ENCODE data around the gene CPXM2.
"Not testable (repeated sequence)": the region's sequence is repeated elsewhere in the genome, so short reads cannot be mapped to it uniquely, and the experiment has no call there.

CPXM2 gene

GRCh38 chr10:123742751-123743440 is 148.7 kb downstream of the CPXM2 start:
- no peak for FAIRE-seq
- DNase-seq (ENCODE audit: insufficient read length, low spot score), result no peak
- TF ChIP-seq POLR2A (IDR thresholded peaks at IDR 0.05; ENCODE audit: low read depth, low read length) (no peak), TAF1 (IDR thresholded peaks at IDR 0.05; ENCODE audit: low read depth, low read length) (no peak), PAX5 (IDR thresholded peaks at IDR 0.05; ENCODE audit: insufficient read depth, low read length, severe bottlenecking) (no peak), POLR2AphosphoS5 (IDR thresholded peaks at IDR 0.05; ENCODE audit: low read depth, low read length) (no peak), POU2F2 (IDR thresholded peaks at IDR 0.05; ENCODE audit: low read depth, low read length) (no peak), SPI1 (IDR thresholded peaks at IDR 0.05; ENCODE audit: low read depth, low read length) (no peak)

GRCh38 chr10:123741711-123742110 is 149.9 kb downstream of the CPXM2 start:
- TF ChIP-seq SPI1 (IDR thresholded peaks at IDR 0.05; ENCODE audit: low read depth, low read length) (no peak), POLR2AphosphoS5 (IDR thresholded peaks at IDR 0.05; ENCODE audit: low read depth, low read length) (no peak), POU2F2 (IDR thresholded peaks at IDR 0.05; ENCODE audit: low read depth, low read length) (no peak), POLR2A (IDR thresholded peaks at IDR 0.05; ENCODE audit: low read depth, low read length) (no peak), TAF1 (IDR thresholded peaks at IDR 0.05; ENCODE audit: low read depth, low read length) (no peak), PAX5 (IDR thresholded peaks at IDR 0.05; ENCODE audit: insufficient read depth, low read length, severe bottlenecking) (no peak)
- no peak for DNase-seq (ENCODE audit: insufficient read length, low spot score)
- no peak for FAIRE-seq

GRCh38 chr10:123741146-123741545 is 150.5 kb downstream of the CPXM2 start:
- FAIRE-seq, result no peak
- no peak for DNase-seq (ENCODE audit: insufficient read length, low spot score)
- TF ChIP-seq SPI1 (IDR thresholded peaks at IDR 0.05; ENCODE audit: low read depth, low read length) (no peak), POLR2AphosphoS5 (IDR thresholded peaks at IDR 0.05; ENCODE audit: low read depth, low read length) (no peak), TAF1 (IDR thresholded peaks at IDR 0.05; ENCODE audit: low read depth, low read length) (no peak), PAX5 (IDR thresholded peaks at IDR 0.05; ENCODE audit: insufficient read depth, low read length, severe bottlenecking) (no peak), POLR2A (IDR thresholded peaks at IDR 0.05; ENCODE audit: low read depth, low read length) (no peak), POU2F2 (IDR thresholded peaks at IDR 0.05; ENCODE audit: low read depth, low read length) (no peak)

- not testable (repeated sequence) for FAIRE-seq; DNase-seq (ENCODE audit: insufficient read length, low spot score)
These were observed 154.7 kb downstream of the CPXM2 start for GRCh38 chr10:123736917-123737316.

GRCh38 chr10:123729523-123729922 is 162.1 kb downstream of the CPXM2 start:
- TF ChIP-seq PAX5 (IDR thresholded peaks at IDR 0.05; ENCODE audit: insufficient read depth, low read length, severe bottlenecking), result no peak
- TF ChIP-seq TAF1 (IDR thresholded peaks at IDR 0.05; ENCODE audit: low read depth, low read length), result no peak
- TF ChIP-seq POLR2A (IDR thresholded peaks at IDR 0.05; ENCODE audit: low read depth, low read length), result no peak
- no peak for TF ChIP-seq SPI1 (IDR thresholded peaks at IDR 0.05; ENCODE audit: low read depth, low read length)
- TF ChIP-seq POU2F2 (IDR thresholded peaks at IDR 0.05; ENCODE audit: low read depth, low read length), result no peak
- FAIRE-seq (no peak), DNase-seq (ENCODE audit: insufficient read length, low spot score) (no peak)

GRCh38 chr10:123726836-123727235 is 164.8 kb downstream of the CPXM2 start:
- FAIRE-seq, result no peak
- no peak for DNase-seq (ENCODE audit: insufficient read length, low spot score)
- TF ChIP-seq PAX5 (IDR thresholded peaks at IDR 0.05; ENCODE audit: insufficient read depth, low read length, severe bottlenecking) (no peak), POLR2A (IDR thresholded peaks at IDR 0.05; ENCODE audit: low read depth, low read length) (no peak), TAF1 (IDR thresholded peaks at IDR 0.05; ENCODE audit: low read depth, low read length) (no peak), POLR2AphosphoS5 (IDR thresholded peaks at IDR 0.05; ENCODE audit: low read depth, low read length) (no peak), POU2F2 (IDR thresholded peaks at IDR 0.05; ENCODE audit: low read depth, low read length) (no peak), SPI1 (IDR thresholded peaks at IDR 0.05; ENCODE audit: low read depth, low read length) (no peak)

- no peak for DNase-seq (ENCODE audit: insufficient read length, low spot score)
- no peak for FAIRE-seq
- TF ChIP-seq SPI1 (IDR thresholded peaks at IDR 0.05; ENCODE audit: low read depth, low read length) (no peak), POLR2AphosphoS5 (IDR thresholded peaks at IDR 0.05; ENCODE audit: low read depth, low read length) (no peak), TAF1 (IDR thresholded peaks at IDR 0.05; ENCODE audit: low read depth, low read length) (no peak)
These were observed 165.2 kb downstream of the CPXM2 start for GRCh38 chr10:123726381-123726780.

GRCh38 chr10:123724747-123725146 is 166.9 kb downstream of the CPXM2 start:
- FAIRE-seq, result no peak
- no peak for TF ChIP-seq POLR2AphosphoS5 (IDR thresholded peaks at IDR 0.05; ENCODE audit: low read depth, low read length)
- no peak for TF ChIP-seq SPI1 (IDR thresholded peaks at IDR 0.05; ENCODE audit: low read depth, low read length)
- TF ChIP-seq POLR2A (IDR thresholded peaks at IDR 0.05; ENCODE audit: low read depth, low read length), result no peak
- no peak for TF ChIP-seq TAF1 (IDR thresholded peaks at IDR 0.05; ENCODE audit: low read depth, low read length)
- TF ChIP-seq PAX5 (IDR thresholded peaks at IDR 0.05; ENCODE audit: insufficient read depth, low read length, severe bottlenecking), result no peak
- no peak for DNase-seq (ENCODE audit: insufficient read length, low spot score)

GRCh38 chr10:123722351-123722750 is 169.3 kb downstream of the CPXM2 start:
- TF ChIP-seq SPI1 (IDR thresholded peaks at IDR 0.05; ENCODE audit: low read depth, low read length) (no peak), POLR2AphosphoS5 (IDR thresholded peaks at IDR 0.05; ENCODE audit: low read depth, low read length) (no peak), POLR2A (IDR thresholded peaks at IDR 0.05; ENCODE audit: low read depth, low read length) (no peak), PAX5 (IDR thresholded peaks at IDR 0.05; ENCODE audit: insufficient read depth, low read length, severe bottlenecking) (no peak), POU2F2 (IDR thresholded peaks at IDR 0.05; ENCODE audit: low read depth, low read length) (no peak), TAF1 (IDR thresholded peaks at IDR 0.05; ENCODE audit: low read depth, low read length) (no peak)
- DNase-seq (ENCODE audit: insufficient read length, low spot score) (no peak), FAIRE-seq (no peak)

- TF ChIP-seq PAX5 (IDR thresholded peaks at IDR 0.05; ENCODE audit: insufficient read depth, low read length, severe bottlenecking), result no peak
- TF ChIP-seq POU2F2 (IDR thresholded peaks at IDR 0.05; ENCODE audit: low read depth, low read length), result no peak
- no peak for TF ChIP-seq POLR2A (IDR thresholded peaks at IDR 0.05; ENCODE audit: low read depth, low read length)
- TF ChIP-seq POLR2AphosphoS5 (IDR thresholded peaks at IDR 0.05; ENCODE audit: low read depth, low read length), result no peak
- no peak for TF ChIP-seq SPI1 (IDR thresholded peaks at IDR 0.05; ENCODE audit: low read depth, low read length)
- no peak for TF ChIP-seq TAF1 (IDR thresholded peaks at IDR 0.05; ENCODE audit: low read depth, low read length)
These were observed 170.1 kb downstream of the CPXM2 start for GRCh38 chr10:123721441-123722049.

More at GRCh38 chr10:123721441-123722049, 170.1 kb downstream of the CPXM2 start:
- DNase-seq (ENCODE audit: insufficient read length, low spot score) (no peak), FAIRE-seq (no peak)
